ENCODE measurements around the gene EFNB2.

DNA sequence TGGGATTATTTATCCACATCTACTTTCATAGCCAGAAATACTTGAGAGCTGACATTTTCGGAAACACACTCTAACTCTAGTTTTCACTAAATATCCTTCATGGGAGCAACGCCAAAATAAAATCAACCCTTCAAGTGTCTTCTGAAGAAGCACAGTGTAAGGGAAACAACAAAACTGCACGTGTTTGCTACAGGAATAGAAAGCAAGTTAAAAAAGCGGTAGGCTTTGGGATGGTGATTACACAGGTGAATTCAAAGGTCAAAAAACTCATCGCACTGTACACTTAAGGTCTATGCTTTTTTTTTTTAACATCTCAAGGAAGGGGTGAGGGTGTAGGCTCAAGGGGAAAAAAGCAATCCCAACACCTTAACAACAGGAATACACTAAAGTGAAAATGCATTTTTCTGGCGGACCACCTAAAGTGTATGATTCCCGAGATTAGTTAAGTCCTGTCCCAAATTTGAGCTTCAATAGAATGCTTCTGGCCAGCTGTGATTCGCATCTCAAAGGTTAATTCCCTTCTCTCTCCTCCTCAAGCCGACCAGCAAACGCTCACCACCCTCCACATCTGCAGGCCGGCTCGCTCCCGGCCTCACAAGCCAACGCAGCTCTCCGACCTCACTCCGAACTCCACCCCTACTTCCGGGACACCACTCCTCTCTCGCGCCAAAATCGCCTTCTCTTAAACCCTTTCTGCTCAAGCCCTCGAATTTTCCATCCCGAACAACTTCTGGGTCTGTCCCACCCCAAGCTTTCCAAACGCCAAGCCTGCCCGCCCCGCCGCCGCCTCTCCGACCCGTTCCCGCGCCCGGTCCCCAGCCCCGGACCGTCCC, 31.4 kb upstream of the EFNB2 start:
- TF ChIP-seq, protein P1, sequence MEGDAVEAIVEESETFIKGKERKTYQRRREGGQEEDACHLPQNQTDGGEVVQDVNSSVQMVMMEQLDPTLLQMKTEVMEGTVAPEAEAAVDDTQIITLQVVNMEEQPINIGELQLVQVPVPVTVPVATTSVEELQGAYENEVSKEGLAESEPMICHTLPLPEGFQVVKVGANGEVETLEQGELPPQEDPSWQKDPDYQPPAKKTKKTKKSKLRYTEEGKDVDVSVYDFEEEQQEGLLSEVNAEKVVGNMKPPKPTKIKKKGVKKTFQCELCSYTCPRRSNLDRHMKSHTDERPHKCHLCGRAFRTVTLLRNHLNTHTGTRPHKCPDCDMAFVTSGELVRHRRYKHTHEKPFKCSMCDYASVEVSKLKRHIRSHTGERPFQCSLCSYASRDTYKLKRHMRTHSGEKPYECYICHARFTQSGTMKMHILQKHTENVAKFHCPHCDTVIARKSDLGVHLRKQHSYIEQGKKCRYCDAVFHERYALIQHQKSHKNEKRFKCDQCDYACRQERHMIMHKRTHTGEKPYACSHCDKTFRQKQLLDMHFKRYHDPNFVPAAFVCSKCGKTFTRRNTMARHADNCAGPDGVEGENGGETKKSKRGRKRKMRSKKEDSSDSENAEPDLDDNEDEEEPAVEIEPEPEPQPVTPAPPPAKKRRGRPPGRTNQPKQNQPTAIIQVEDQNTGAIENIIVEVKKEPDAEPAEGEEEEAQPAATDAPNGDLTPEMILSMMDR (IDR thresholded peaks at IDR 0.05; ENCODE audit: low read length): no peak
- TF ChIP-seq EZH2phosphoT487 (IDR thresholded peaks at IDR 0.05; ENCODE audit: low read length) (no peak), EZH2 (optimal IDR thresholded peaks at IDR 0.05; ENCODE audit: low read depth, low read length) (no peak)

All from MM.1S (cell line).